GM20431 (cell line): ENCODE results near the gene WTAP.

Source experiments
- in situ Hi-C: fragments of 300-500 bp; cut with MseI, MboI; formaldehyde crosslinking; loops from one replicate; pipeline ENCODE4 v1.15.0; 2020; ENCODE audit warnings: low sequenced_read_pairs; ENCODE audit not compliant: unreplicated experiment

WTAP gene

DNA sequence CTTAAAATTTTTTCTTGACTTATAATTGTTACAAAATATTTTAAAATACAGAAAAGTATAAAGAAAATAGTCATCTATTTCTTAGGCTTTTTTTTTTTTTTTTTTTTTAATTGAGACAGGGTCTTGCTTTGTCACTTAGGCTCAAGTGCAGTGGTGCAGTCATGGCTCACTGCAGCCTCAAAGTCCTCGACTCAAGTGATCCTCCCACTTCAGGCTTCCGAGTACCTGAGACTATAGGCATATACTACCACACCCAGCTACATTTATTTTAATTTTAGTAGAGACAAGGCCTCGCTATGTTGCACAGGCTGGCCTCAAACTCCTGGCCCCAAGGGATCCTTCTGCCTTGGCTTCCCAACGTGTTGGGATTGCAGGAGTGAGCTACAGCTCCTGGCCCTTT, 29.2 kb downstream of the WTAP start:
- in situ Hi-C loops = no loop called here

DNA sequence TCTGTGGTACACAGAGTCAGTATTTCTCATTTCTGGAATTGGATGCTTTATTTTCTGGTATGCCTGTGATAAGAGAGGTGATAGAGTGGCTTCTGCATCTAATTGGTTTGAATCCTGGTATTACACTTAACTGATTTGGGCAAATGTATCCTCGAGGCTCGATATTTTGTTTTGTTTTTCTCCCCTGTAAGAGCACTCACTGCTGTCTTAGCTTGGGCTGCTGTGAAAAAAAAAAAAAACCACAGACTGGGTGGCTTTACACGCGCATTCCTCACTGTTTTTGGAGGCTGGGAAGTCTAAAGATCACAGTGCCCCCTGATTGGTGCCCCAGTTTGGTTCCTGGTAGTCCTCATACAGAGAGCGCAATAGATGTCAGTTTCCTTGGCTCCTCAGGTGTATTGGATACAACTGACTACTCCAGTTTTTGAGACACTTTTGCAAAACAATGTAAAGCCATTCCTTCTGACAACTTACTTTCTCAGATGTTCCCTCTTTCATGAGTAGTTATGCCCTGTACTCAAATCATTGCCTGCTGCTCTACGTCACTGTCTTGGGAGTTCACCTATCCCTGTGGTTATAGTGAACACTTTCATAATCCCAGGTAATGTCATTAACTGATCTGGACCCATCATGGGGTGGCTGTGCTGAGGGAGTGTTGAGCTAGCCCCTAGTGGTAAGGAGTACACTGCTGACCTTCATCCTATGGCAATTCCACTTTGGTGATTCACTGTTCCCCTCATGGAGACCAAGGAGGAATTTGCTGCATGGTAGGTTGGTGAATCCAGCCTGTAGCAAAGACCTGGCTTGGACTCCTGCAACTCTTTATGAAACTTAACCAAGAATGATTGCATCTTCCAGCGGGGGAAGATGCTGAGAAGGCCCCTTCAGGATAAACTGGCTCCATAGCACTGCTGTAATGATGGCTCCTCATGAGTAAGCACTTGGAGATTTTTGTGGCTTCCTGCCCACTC, 31.0 kb downstream of the WTAP start:
- in situ Hi-C loops = no loop called here

- in situ Hi-C loops = no loop called here
These were observed 32.3 kb downstream of the WTAP start for GRCh38 chr6:159759645-159760044.

DNA sequence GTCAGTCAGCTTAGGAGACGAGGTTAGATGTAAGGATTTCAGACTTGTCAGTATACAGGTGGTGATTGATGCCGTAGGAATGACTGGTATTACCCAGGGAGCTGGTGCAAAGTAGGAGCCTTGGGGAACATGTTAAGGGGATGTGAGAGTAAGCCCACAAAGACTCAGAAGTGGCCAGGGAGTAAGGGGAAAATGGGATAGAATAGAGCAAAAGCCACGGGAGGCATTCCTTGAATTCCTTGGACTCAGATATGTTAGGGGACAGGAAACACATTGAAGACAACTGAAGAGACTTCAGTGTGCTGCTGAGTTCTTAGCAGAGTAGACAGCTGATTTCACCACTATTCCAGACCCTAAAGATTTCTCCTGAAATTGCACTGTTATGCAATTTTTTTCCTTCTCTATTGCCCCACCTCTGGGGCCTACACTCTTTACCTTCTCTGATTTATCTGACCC, 33.3 kb downstream of the WTAP start:
- in situ Hi-C loops = no loop called here

DNA sequence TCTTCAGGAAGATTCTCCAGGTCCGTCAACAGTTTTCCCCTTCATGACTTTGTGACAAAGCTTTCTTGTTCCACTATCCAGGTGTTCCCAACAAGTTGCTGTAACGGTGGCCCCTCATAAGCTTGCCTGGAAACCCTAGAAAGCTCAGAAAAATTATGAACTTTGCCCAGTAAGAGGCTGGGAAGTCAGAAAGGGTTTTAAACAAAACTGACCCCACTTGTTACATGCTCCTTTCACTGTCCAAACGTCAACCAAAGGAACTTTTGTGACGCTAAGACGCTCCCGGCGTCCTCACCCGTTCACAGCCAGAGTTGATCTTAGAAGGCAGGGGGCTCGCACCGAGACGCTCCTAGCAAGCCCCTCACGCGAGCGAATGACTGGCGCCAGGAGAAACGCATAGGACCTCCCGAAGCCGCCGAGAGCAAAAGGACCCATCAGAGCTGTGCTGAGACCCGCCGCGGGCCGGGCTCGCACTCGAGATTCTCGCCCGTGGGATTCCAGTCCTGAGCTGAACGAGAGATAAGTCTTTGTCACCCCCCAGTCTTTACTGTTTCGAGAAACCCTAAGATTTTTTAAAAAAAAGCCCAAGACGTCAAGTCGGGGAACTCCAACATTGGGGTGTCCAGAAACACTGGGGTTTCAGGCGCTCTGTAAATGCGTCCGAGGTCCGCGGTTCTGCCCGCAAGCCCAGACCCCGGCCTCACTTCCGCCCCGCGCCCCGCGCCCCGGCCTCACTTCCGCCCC, 34.0 kb downstream of the WTAP start:
- in situ Hi-C loops = no loop called here

GRCh38 chr6:159761873-159762680, 34.8 kb downstream of the WTAP start, which contains the start of gene ACAT2:
ACAT2 (plus strand) TSS chr6:159762045; CDS start chr6:159762088, 43 bp downstream.
- in situ Hi-C loops = no loop called here

DNA sequence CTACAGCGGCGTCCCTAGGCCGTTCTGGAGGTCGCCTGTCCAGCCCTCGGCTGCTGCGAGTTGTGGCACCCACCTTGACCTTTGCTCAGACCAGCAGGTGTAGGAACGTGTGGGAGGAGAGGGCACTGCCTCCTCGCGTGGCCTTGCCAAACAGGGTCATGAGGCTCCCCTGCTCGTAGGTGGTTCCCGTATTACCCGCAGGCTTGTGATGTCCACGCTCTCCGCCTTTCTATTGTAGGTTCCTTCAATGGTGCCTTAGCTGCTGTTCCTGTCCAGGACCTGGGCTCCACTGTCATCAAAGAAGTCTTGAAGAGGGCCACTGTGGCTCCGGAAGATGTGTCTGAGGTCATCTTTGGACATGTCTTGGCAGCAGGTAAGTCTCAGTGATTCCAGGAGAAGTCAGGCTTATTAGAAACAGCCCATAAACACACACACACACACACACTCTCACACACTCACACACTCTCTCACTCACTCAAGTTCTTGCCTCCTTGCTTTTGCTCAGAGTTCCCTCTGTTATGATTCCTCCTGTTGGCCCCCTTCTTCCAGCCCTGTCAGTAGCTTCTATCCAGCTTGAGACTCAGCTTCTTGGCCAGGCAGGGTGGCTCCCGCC, 35.5 kb downstream of the WTAP start:
- in situ Hi-C loops = no loop called here

- in situ Hi-C loops = no loop called here
These were observed 39.6 kb downstream of the WTAP start for GRCh38 chr6:159766906-159767305.

DNA sequence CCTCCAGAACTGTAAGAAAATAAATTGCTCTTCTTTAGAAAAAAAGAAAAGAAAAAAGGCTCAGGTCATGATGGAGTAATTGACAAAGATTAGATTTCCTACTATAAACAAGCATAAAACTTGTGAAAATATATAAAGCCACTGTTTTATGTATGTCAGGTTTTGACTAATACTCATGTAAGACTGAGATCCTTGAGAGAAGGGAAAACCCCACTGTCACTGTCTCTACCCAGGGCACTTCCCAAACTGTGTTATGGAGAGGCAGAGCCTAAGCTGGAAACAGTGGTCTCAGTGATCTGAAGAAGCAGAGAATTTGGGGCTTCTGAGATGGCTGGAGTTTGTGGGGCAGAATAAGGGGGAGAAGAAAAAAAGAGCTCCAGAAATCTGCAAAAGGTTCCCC, 42.2 kb downstream of the WTAP start:
- in situ Hi-C loops = no loop called here

- in situ Hi-C loops = no loop called here
These were observed 44.9 kb downstream of the WTAP start for GRCh38 chr6:159772196-159772595.

- in situ Hi-C loops = no loop called here
These were observed 50.1 kb downstream of the WTAP start for GRCh38 chr6:159777240-159777904.

DNA sequence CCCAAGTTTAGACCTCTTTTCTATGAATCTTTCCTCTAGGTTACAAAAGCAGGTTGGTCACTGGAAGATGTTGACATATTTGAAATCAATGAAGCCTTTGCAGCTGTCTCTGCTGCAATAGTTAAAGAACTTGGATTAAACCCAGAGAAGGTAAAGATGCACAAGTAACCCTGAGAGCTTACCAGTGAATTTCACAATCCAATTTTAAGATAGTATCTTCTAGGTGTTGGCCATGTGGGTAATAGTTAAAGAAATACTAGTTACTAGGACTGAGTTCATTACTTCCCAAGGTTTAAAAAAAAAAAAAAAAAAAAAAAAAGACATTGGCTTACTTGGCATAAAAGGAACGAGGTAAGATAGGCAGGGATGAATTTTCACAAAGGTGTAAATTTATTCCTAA, 50.8 kb downstream of the WTAP start:
- in situ Hi-C loops = no loop called here

DNA sequence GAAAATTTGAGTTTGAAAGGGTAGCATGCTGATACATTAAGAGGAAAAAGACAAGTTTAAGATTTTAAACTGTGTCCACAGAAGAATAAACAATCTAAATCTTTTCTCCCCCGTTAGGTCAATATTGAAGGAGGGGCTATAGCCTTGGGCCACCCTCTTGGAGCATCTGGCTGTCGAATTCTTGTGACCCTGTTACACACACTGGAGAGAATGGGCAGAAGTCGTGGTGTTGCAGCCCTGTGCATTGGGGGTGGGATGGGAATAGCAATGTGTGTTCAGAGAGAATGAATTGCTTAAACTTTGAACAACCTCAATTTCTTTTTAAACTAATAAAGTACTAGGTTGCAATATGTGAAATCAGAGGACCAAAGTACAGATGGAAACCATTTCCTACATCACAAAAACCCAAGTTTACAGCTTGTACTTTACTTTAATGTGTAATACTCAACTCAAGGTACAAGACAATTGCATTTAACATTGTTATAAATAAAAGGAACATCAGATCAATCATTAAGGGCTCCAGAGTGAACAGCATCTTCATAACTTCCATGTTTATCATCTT, 51.3 kb downstream of the WTAP start:
- in situ Hi-C loops = no loop called here

- in situ Hi-C loops = no loop called here
These were observed 61.0 kb downstream of the WTAP start for GRCh38 chr6:159788276-159788675.

- in situ Hi-C loops = no loop called here
These were observed 61.6 kb downstream of the WTAP start for GRCh38 chr6:159788753-159789376.

DNA sequence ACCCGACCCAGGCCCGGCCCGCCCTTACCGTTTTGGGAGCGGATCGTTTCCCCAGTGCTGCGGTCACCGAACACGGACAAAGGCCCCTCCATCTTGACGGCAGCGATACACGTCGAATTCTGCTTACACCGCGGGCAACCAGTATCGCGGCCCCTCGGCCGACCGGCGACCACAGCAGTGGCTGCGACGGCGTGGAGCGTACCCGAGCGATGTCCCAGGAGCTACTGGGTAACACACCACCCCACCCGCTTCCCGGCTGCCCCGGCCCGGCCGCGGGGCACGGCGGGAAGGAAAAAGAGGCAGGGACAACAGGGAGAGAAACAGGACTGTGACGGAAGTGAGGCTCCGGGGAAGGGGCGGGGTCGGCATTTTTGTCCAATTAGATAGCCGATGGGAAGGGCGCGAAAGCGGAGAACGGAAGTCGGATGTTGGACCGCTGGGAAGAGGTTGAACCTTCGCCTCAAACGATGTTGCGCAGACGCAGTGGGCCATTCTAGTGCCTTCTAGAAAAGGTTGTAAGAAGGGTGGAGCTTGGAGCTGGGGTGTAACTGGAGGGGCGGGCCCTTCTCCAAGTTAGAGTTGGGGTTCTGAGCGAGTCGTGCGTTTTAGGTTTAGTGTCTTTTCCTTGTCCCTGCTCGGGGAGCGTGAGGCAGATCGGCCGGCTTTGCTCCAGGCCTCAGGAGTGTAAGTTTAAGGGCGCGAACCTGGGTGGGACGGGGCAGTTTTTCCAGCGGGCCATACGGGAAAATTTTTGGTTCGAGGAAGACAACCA, 62.3 kb downstream of the WTAP start, which contains the start of gene TCP1:
TCP1 (minus strand) TSS at position 226 of the 772 bp plus-strand sequence; CDS start at position 92, 134 bp downstream.
- in situ Hi-C loops = no loop called here

DNA sequence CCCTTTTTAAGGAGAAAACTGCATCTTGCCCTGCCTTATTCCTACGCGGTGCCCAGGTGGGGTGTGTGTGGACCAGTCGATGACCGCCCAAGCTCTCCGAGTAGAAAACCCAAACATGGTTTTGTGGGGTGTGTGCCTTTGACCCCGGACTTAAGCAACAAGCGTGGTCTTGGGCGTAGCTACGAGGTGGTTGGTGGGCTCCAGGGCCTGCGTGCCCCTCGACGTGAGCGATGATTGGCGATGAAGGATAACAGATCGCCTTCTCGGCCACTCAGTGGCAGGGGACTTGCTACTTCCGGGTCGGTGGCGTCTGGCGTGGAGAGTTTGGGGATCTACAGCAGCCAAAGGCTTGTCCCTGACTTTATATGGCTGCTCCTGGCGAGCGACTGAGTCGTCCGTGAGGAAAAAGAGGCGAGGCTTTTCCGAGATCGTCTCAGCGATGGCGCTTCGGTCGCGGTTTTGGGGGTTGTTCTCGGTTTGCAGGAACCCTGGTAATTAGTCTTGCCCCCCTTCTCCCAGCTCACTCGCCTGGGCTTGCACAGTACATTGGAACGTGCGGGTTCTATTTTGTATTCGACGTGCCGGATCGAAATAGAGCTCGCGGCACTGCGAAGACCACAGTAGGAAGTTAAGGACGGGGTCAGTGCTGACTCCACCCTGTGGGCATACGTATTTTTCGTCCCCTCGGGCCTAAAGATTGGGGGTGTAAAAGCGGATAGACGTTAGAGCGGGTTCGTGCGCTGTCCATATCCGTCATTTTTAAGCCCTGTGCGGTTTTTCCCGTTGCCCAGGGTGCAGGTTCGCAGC, 63.0 kb downstream of the WTAP start, which contains the start of gene MRPL18:
MRPL18 (plus strand) TSS at position 319 of the 807 bp plus-strand sequence; CDS start at position 440, 121 bp downstream.
- in situ Hi-C loops = no loop called here
